WTC11 (cell line): ENCODE data around the gene GDNF. TPM values are rescaled to one million over a fixed set of nuclear protein-coding genes. Genes with fewer than 3 reads are reported as not detected.

Experiments
- ATAC-seq: fragments of 200-7000 bp; cut with Tn5 transposase; 2 replicates; pipeline ENCODE4 v1.10.0; 2021; ENCODE audit warnings: mild to moderate bottlenecking, moderate library complexity
- CTCF ChIA-PET: fragments of 300-600 bp; sonication (Branson Sonifier 250); formaldehyde crosslinking; loops from one replicate; lab custom pipeline; 2021; ENCODE audit warnings: antibody characterized with exemption; lab: Charles Lee
- POLR2A ChIA-PET: fragments of 350-600 bp; sonication (Branson Sonifier 250); formaldehyde crosslinking; loops from one replicate; lab custom pipeline; 2021; ENCODE audit warnings: antibody characterized with exemption; lab: Charles Lee
- DNase-seq: peaks from one replicate; pipeline ENCODE4 v3.0.0; 2021; ENCODE audit warnings: low spot score
- H3K27ac Mint-ChIP-seq: 2 replicates; pipeline ENCODE4 v1.8.0; 2021; ENCODE audit warnings: mixed read lengths
- H3K27me3 Mint-ChIP-seq: 2 replicates; pipeline ENCODE4 v1.8.0; 2021; ENCODE audit warnings: low read depth, mild to moderate bottlenecking, moderate library complexity, mixed read lengths
- H3K36me3 Mint-ChIP-seq: 2 replicates; pipeline ENCODE4 v1.8.0; 2021; ENCODE audit warnings: mixed read lengths
- H3K4me1 Mint-ChIP-seq: 2 replicates; pipeline ENCODE4 v1.8.0; 2022; ENCODE audit warnings: mixed read lengths
- H3K4me3 Mint-ChIP-seq: 2 replicates; pipeline ENCODE4 v1.8.0; 2021; ENCODE audit warnings: mild to moderate bottlenecking, moderate library complexity, mixed read lengths
- H3K9me3 Mint-ChIP-seq: 2 replicates; pipeline ENCODE4 v1.8.0; 2021; ENCODE audit warnings: mixed read lengths
- ATF1 ChIP-seq: sonication (generic); formaldehyde crosslinking; IDR thresholded peaks from 2 replicates; pipeline ENCODE4 v1.8.1; 2023; ENCODE audit warnings: mild to moderate bottlenecking, moderate library complexity, missing genetic modification reagents
- ATF2 ChIP-seq: sonication (generic); formaldehyde crosslinking; IDR thresholded peaks from 2 replicates; pipeline ENCODE4 v1.8.1; 2022; ENCODE audit warnings: low read depth, missing genetic modification reagents, borderline replicate concordance
- ATF6 ChIP-seq: sonication (generic); formaldehyde crosslinking; IDR thresholded peaks from 2 replicates; pipeline ENCODE4 v1.8.1; 2023; ENCODE audit warnings: mild to moderate bottlenecking, missing genetic modification reagents
- ERG ChIP-seq: fragments of 250-450 bp; sonication (Bioruptor Pico); IDR thresholded peaks from 2 replicates; pipeline ENCODE4 v1.8.0; 2021; ENCODE audit warnings: mild to moderate bottlenecking
- ESRRA ChIP-seq: sonication (generic); formaldehyde crosslinking; IDR thresholded peaks from 2 replicates; pipeline ENCODE4 v1.8.1; 2022; ENCODE audit warnings: mild to moderate bottlenecking, missing genetic modification reagents, borderline replicate concordance
- GRHL2 ChIP-seq: fragments of 250-450 bp; sonication (Bioruptor Pico); IDR thresholded peaks from 2 replicates; pipeline ENCODE4 v1.8.0; 2022; ENCODE audit warnings: mild to moderate bottlenecking, moderate library complexity; ENCODE audit not compliant: insufficient replicate concordance, severe bottlenecking
- MXD4 ChIP-seq: fragments of 250-450 bp; sonication (Bioruptor Pico); IDR thresholded peaks from 2 replicates; pipeline ENCODE4 v1.8.0; 2021; ENCODE audit warnings: mild to moderate bottlenecking, moderate library complexity, borderline replicate concordance
- OVOL2 ChIP-seq: fragments of 250-450 bp; sonication (Bioruptor Pico); IDR thresholded peaks from 2 replicates; pipeline ENCODE4 v1.9.0; 2021; ENCODE audit warnings: mild to moderate bottlenecking, borderline replicate concordance
- PRRX2 ChIP-seq: fragments of 250-450 bp; sonication (Bioruptor Pico); IDR thresholded peaks from 2 replicates; pipeline ENCODE4 v1.8.0; 2021; ENCODE audit warnings: mild to moderate bottlenecking
- SOX15 ChIP-seq: fragments of 250-450 bp; sonication (Bioruptor Pico); IDR thresholded peaks from 2 replicates; pipeline ENCODE4 v1.9.0; 2021; ENCODE audit warnings: mild to moderate bottlenecking
- STAT6 ChIP-seq: sonication (generic); formaldehyde crosslinking; conservative IDR thresholded peaks from 2 replicates; pipeline ENCODE4 v1.8.1; 2023; ENCODE audit warnings: mild to moderate bottlenecking, low read depth, missing genetic modification reagents, moderate library complexity
- TEAD4 ChIP-seq: sonication (generic); formaldehyde crosslinking; IDR thresholded peaks from 2 replicates; pipeline ENCODE4 v1.8.0; 2022; ENCODE audit warnings: mild to moderate bottlenecking, missing genetic modification reagents
- ZMAT4 ChIP-seq: fragments of 250-450 bp; sonication (Bioruptor Pico); IDR thresholded peaks from 2 replicates; pipeline ENCODE4 v1.9.0; 2021; ENCODE audit warnings: mild to moderate bottlenecking
- ZNF219 ChIP-seq: sonication (generic); formaldehyde crosslinking; IDR thresholded peaks from 2 replicates; pipeline ENCODE4 v1.8.0; 2023; ENCODE audit warnings: missing genetic modification reagents, mild to moderate bottlenecking, borderline replicate concordance
- ZNF281 ChIP-seq: sonication (generic); formaldehyde crosslinking; IDR thresholded peaks from 2 replicates; pipeline ENCODE4 v1.8.0; 2023; ENCODE audit warnings: mild to moderate bottlenecking, missing genetic modification reagents
- ZNF425 ChIP-seq: fragments of 250-450 bp; sonication (Bioruptor Pico); conservative IDR thresholded peaks from 2 replicates; pipeline ENCODE4 v1.9.0; 2021; ENCODE audit warnings: mild to moderate bottlenecking
- ZNF512 ChIP-seq: sonication (generic); formaldehyde crosslinking; IDR thresholded peaks from 2 replicates; pipeline ENCODE4 v1.8.1; 2022; ENCODE audit warnings: missing genetic modification reagents, borderline replicate concordance
- total RNA-seq: library from RNA; stranded (reverse); gene quantifications from 3 replicates; pipeline ENCODE4 v1.2.3, GENCODE V29; 2021

GDNF gene
- total RNA-seq, 1 experiment from 2014 or later = 4.7 TPM

GRCh38 chr5:37888476-37888875 lies 48.6 kb upstream of the GDNF start (continued):
- no peak for TF ChIP-seq ZNF512 (CRISPR knock-in tag)
- no peak for TF ChIP-seq ZNF281

- ChIA-PET POLR2A (no interaction called here), CTCF (interaction anchor here (1.0 kb wide), 1 partner anchor 49 kb away, joined by 3 read pairs; no protein-coding TSS in a partner anchor)
- no peak overlapping the region for H3K27ac Mint-ChIP-seq
- H3K27me3 Mint-ChIP-seq = no peaks in the 10 kb centered on the region
- ATAC-seq (no peak), DNase-seq (no peak)
- peaks cover 10% of the 10 kb centered on the region for H3K4me1 Mint-ChIP-seq
- H3K9me3 Mint-ChIP-seq = peaks cover 25% of the 10 kb centered on the region
- no peaks in the 10 kb centered on the region for H3K36me3 Mint-ChIP-seq
- no peak overlapping the region for H3K4me3 Mint-ChIP-seq
- no peak for TF ChIP-seq ZMAT4
- no peak for TF ChIP-seq OVOL2 (CRISPR knock-in tag)
- no peak for TF ChIP-seq ATF1 (CRISPR knock-in tag)
- no peak for TF ChIP-seq SOX15
- no peak for TF ChIP-seq PRRX2 (CRISPR knock-in tag)
- TF ChIP-seq ATF2 (CRISPR knock-in tag) = no peak
- TF ChIP-seq ATF6 = no peak
- no peak for TF ChIP-seq ERG
- TF ChIP-seq ZNF425 (CRISPR knock-in tag) = no peak
- TF ChIP-seq ZNF219 (CRISPR knock-in tag) = no peak
- no peak for TF ChIP-seq ESRRA (CRISPR knock-in tag)
- no peak for TF ChIP-seq TEAD4 (CRISPR knock-in tag)
- TF ChIP-seq STAT6 = no peak
- TF ChIP-seq GRHL2 (CRISPR knock-in tag) = no peak
- TF ChIP-seq MXD4 (CRISPR knock-in tag) = no peak
Measured at GRCh38 chr5:37886242-37886905, 46.5 kb upstream of the GDNF start.
